Osteoblast (primary cell): ENCODE data around the gene LCT. TPM values are rescaled to one million over a fixed set of nuclear protein-coding genes. Genes with fewer than 3 reads are reported as not detected.

Experiments
- DNase-seq: peaks from one replicate; pipeline ENCODE4 v3.0.0; 2011; ENCODE audit warnings: low spot score, mixed read lengths; ENCODE audit not compliant: insufficient read length; ENCODE audit errors: missing footprints
- H2AFZ ChIP-seq: 2 replicates; pipeline ENCODE4 v1.6.0; 2011; ENCODE audit warnings: mild to moderate bottlenecking, low read length
- H3K27ac ChIP-seq: 2 replicates; pipeline ENCODE4 v1.5.1; 2011; ENCODE audit warnings: mild to moderate bottlenecking, low read depth, low read length, moderate library complexity
- H3K27me3 ChIP-seq: 2 replicates; pipeline ENCODE4 v1.6.0; 2012; ENCODE audit warnings: mild to moderate bottlenecking, control low read depth, inconsistent platforms, low read length, moderate library complexity; ENCODE audit not compliant: insufficient read depth
- H3K36me3 ChIP-seq: 2 replicates; pipeline ENCODE4 v1.5.1; 2011; ENCODE audit warnings: mild to moderate bottlenecking, low read length, control low read depth, moderate library complexity; ENCODE audit not compliant: insufficient read depth
- H3K4me1 ChIP-seq: 2 replicates; pipeline ENCODE4 v1.5.1; 2011; ENCODE audit warnings: mild to moderate bottlenecking, low read length, control low read depth, moderate library complexity; ENCODE audit not compliant: insufficient read depth
- H3K4me2 ChIP-seq: 2 replicates; pipeline ENCODE4 v1.6.0; 2011; ENCODE audit warnings: mild to moderate bottlenecking, low read length; ENCODE audit not compliant: insufficient read depth
- H3K4me3 ChIP-seq: fragments of 200-600 bp; sonication (generic); 3 replicates; pipeline ENCODE4 v1.5.1; 2012; ENCODE audit warnings: mild to moderate bottlenecking, low read length, inconsistent platforms; ENCODE audit not compliant: insufficient read depth
- H3K79me2 ChIP-seq: 2 replicates; pipeline ENCODE4 v1.6.0; 2012; ENCODE audit warnings: mild to moderate bottlenecking, low read length, control low read depth, inconsistent platforms; ENCODE audit not compliant: insufficient read depth
- H3K9me3 ChIP-seq: 2 replicates; pipeline ENCODE4 v1.5.1; 2011; ENCODE audit warnings: low read depth, low read length, control low read depth
- H4K20me1 ChIP-seq: 2 replicates; pipeline ENCODE4 v1.6.0; 2012; ENCODE audit warnings: mild to moderate bottlenecking, low read length, control low read depth; ENCODE audit not compliant: insufficient read depth
- total RNA-seq: library from RNA; depleted of rRNA; stranded (reverse); fragments of >200 nt; gene quantifications from 2 replicates; pipeline ENCODE4 v1.2.3, GENCODE V29; 2012
- TF ChIP-seq, protein P1 (sequence below): IDR thresholded peaks from 2 replicates; pipeline ENCODE4 v1.5.1; 2011; ENCODE audit warnings: mild to moderate bottlenecking, low read depth, low read length, moderate library complexity; ENCODE audit errors: extremely low read depth

LCT gene
- total RNA-seq, 1 donor, result under 0.01 TPM

DNA sequence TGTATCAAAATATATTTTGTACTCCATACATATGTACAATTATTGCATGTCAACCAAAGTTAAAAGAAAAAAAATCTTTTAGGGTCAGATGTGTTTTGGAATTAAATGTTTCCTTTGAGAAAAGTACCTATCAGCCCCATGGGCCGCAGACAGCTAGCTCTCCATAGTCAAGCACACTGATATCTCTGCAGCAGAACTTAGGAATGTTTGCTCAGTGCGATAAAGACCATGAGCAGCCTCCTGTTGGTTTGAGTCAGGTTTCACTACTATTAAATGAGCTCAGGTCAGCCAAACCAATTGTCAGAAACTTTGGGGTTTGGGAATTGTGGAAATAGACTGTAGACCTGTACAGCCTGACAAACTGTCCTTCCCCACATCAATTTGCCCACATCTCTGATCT, 33.7 kb downstream of the LCT start:
- Histone ChIP-seq H3K4me2 (no peak overlapping the region), H4K20me1 (no peaks in the 10 kb centered on the region), H3K36me3 (no peaks in the 10 kb centered on the region), H3K27ac (no peak overlapping the region), H3K4me1 (no peaks in the 10 kb centered on the region), H3K79me2 (no peaks in the 10 kb centered on the region), H3K27me3 (no peaks in the 10 kb centered on the region), H3K4me3 (no peak overlapping the region), H2AFZ (no peak overlapping the region), H3K9me3 (peaks cover 2% of the 10 kb centered on the region)
- DNase-seq, result no peak
- TF ChIP-seq, protein P1, sequence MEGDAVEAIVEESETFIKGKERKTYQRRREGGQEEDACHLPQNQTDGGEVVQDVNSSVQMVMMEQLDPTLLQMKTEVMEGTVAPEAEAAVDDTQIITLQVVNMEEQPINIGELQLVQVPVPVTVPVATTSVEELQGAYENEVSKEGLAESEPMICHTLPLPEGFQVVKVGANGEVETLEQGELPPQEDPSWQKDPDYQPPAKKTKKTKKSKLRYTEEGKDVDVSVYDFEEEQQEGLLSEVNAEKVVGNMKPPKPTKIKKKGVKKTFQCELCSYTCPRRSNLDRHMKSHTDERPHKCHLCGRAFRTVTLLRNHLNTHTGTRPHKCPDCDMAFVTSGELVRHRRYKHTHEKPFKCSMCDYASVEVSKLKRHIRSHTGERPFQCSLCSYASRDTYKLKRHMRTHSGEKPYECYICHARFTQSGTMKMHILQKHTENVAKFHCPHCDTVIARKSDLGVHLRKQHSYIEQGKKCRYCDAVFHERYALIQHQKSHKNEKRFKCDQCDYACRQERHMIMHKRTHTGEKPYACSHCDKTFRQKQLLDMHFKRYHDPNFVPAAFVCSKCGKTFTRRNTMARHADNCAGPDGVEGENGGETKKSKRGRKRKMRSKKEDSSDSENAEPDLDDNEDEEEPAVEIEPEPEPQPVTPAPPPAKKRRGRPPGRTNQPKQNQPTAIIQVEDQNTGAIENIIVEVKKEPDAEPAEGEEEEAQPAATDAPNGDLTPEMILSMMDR, result no peak

DNA sequence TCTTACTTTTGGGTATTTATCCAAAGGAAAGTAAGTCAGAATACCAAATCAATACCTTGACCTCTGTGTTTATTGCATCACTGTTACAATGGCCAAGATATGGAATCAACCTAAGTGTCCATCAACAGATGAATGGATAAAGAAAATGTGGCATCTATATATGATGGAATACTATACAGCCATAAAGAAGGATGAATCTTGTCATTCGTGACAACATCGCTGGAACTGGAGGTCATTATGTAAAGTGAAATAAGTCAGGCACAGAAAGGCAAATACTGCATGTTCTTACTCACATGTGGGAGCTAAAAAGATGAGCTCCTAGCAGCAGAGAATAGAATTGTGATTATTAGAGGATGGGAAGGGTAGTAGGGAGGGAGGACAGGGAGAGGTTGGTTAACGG, 34.6 kb downstream of the LCT start:
- no peak overlapping the region for H3K27ac ChIP-seq
- H3K27me3 ChIP-seq, result no peaks in the 10 kb centered on the region
- no peak overlapping the region for H3K4me2 ChIP-seq
- TF ChIP-seq, protein P1, result no peak
- DNase-seq, result no peak
- no peak overlapping the region for H3K4me3 ChIP-seq
- no peaks in the 10 kb centered on the region for H3K36me3 ChIP-seq
- no peak overlapping the region for H2AFZ ChIP-seq
- no peaks in the 10 kb centered on the region for H4K20me1 ChIP-seq
- no peaks in the 10 kb centered on the region for H3K79me2 ChIP-seq
- peaks cover 3% of the 10 kb centered on the region for H3K4me1 ChIP-seq
- H3K9me3 ChIP-seq, result peaks cover 2% of the 10 kb centered on the region

DNA sequence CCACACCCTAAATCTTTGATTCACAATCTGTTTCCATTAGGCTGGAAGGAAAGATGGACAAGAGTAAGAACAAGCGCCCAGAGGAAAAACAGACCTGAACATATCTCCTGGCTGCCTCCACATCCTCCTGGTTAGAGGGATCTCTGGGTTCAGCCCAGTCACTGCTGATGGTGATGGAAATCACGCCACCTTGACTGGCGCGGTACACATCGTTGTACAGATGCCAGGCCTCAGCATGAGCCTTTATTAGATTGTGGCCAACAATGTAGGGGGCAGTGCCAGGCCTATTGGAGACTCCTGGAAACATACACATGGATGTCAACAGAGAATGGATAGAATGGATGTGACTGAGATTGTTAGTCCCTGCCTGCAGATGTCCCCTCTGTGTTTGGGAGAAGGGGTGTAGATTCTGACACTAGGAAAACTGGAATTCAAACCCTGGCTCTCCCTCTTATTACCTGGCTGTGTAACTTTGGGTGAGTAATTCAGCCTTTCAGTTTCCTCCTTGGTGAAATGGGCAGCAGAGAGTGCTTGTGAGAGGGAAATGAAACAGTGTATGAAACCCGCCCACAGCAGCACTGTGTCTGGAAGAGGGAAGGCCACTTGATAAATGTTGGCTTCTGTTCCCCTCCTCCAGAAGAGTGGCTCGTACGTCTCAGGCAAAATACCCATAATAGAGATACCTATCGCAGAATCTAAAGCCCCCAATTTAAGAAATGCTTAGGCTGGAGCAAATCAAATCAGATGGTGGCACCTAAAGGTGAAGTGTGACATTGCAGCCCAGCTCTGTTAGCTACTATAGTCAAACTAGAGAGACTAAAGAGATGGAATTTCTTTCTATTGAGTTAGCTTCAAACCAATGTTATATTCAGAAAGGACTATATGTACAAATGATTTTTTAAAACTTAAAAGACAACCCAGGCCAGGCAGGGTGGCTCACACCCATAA, 36.2 kb downstream of the LCT start:
- Histone ChIP-seq H3K27ac (no peak overlapping the region), H2AFZ (no peak overlapping the region), H3K79me2 (no peaks in the 10 kb centered on the region), H3K4me2 (no peak overlapping the region), H3K4me3 (no peak overlapping the region), H3K27me3 (no peaks in the 10 kb centered on the region), H3K4me1 (peaks cover 3% of the 10 kb centered on the region), H3K9me3 (peaks cover 2% of the 10 kb centered on the region), H3K36me3 (no peaks in the 10 kb centered on the region), H4K20me1 (no peaks in the 10 kb centered on the region)
- no peak for DNase-seq
- TF ChIP-seq, protein P1, result no peak

DNA sequence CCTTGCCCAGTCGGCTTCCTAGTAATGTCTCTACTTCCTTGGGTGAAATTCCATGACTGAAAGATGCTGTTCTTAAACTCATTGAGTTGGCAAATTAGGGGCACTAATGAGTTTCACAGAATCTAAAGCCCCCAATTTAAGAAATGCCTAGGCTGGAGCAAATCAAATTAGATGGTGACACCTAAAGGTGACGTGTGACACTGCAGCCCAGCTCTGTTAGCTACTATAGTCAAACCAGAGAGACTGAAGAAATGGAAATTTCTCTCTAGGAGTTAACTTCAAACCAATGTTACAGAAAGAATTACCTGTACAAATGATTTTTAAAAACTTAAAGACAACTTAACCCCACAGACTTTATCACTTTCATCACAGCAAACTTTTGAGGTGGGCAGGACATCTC, 37.2 kb downstream of the LCT start:
- Histone ChIP-seq H2AFZ (no peak overlapping the region), H3K27ac (no peak overlapping the region), H3K4me2 (no peak overlapping the region), H3K4me3 (no peak overlapping the region), H4K20me1 (no peaks in the 10 kb centered on the region), H3K36me3 (no peaks in the 10 kb centered on the region), H3K9me3 (peaks cover 2% of the 10 kb centered on the region), H3K4me1 (peaks cover 3% of the 10 kb centered on the region), H3K27me3 (no peaks in the 10 kb centered on the region), H3K79me2 (no peaks in the 10 kb centered on the region)
- TF ChIP-seq, protein P1, result no peak
- no peak for DNase-seq
